K562 (cell line): ENCODE measurements around the gene B3GALNT2. TPM values are rescaled to one million over a fixed set of nuclear protein-coding genes. Genes with fewer than 3 reads are reported as not detected.

Experiments
- ATAC-seq: fragments of 200-7000 bp; cut with Tn5 transposase; 3 replicates; pipeline ENCODE4 v1.9.1; 2020; ENCODE audit warnings: moderate library complexity
- BruUV-seq: library from RNA; stranded (reverse); fragments of 400-500 nt; replicated peaks from 2 replicates; lab custom pipeline; 2021; lab: Mats Ljungman, UMichigan
- CTCF ChIA-PET: fragments of 300-600 bp; formaldehyde crosslinking; extraction: SDS; loops from one replicate; lab custom pipeline; 2021; ENCODE audit warnings: low intra/inter-chr PET ratio; lab: Yijun Ruan, JAX
- POLR2A ChIA-PET: fragments of 300-600, 350-650 bp; sonication (Branson Sonifier 250); formaldehyde crosslinking; extraction: SDS; loops from one replicate; lab custom pipeline; 2021; ENCODE audit warnings: antibody characterized with exemption, inconsistent platforms; lab: Yijun Ruan, JAX
- DNase-seq, 4 experiments: peaks; one replicate each; pipeline versions ENCODE4 v3.0.0 to v3.0.0-alpha.2; 2011 to 2018; ENCODE audit warnings: low spot score in 3 of 4, mixed read lengths in 3 of 4; ENCODE audit errors: extremely low read depth in 1 of 4
- FAIRE-seq: peaks from 2 replicates; lab custom pipeline; 2011; peaks lifted over from hg19 to GRCh38; lab: Jason Lieb, UNC
- H2AFZ ChIP-seq: 2 replicates; pipeline ENCODE4 v1.6.0; 2011; ENCODE audit warnings: low read depth, low read length, control low read depth, inconsistent platforms
- H3K27ac ChIP-seq: fragments of 200-600 bp; 3 replicates; pipeline ENCODE4 v1.8.0; 2011; ENCODE audit warnings: low read depth, mild to moderate bottlenecking, control low read depth, inconsistent platforms, low read length, moderate library complexity, mixed read lengths; ENCODE audit errors: extremely low read depth
- H3K27me3 ChIP-seq, 2 experiments: fragments of 300-600 bp in 1 of 2; 2 replicates in 1 of 2; 3 replicates in 1 of 2; pipeline versions ENCODE4 v1.6.0 to v1.8.0; 2011; ENCODE audit warnings: inconsistent platforms in 2 of 2, low read length in 2 of 2, mild to moderate bottlenecking in 1 of 2, mixed read lengths in 1 of 2, moderate library complexity in 1 of 2; ENCODE audit not compliant: control insufficient read depth in 2 of 2, insufficient read depth in 2 of 2
- H3K36me3 ChIP-seq: fragments of 300-600 bp; 3 replicates; pipeline ENCODE4 v1.8.0; 2011; ENCODE audit warnings: mild to moderate bottlenecking, low read length, inconsistent platforms; ENCODE audit not compliant: control insufficient read depth, insufficient read depth
- H3K4me1 ChIP-seq, 2 experiments: fragments of 200-600 bp in 1 of 2; replicated peaks in 1 of 2; 2 replicates in 1 of 2; 3 replicates in 1 of 2; pipeline versions ENCODE4 v1.5.1 to v1.8.0; 2011; ENCODE audit warnings: inconsistent platforms in 2 of 2, low read length in 2 of 2, mild to moderate bottlenecking in 1 of 2, mixed read lengths in 1 of 2, moderate library complexity in 1 of 2; ENCODE audit not compliant: control insufficient read depth in 2 of 2, insufficient read depth in 2 of 2
- H3K4me2 ChIP-seq: 2 replicates; pipeline ENCODE4 v1.6.1; 2011; ENCODE audit warnings: low read length, control low read depth, inconsistent platforms, mixed read lengths; ENCODE audit not compliant: insufficient read depth
- H3K4me3 ChIP-seq: fragments of 200-600 bp; sonication (generic), shearing (Covaris generic); 2 replicates; pipeline ENCODE4 v1.5.1; 2016; ENCODE audit warnings: control low read depth, inconsistent platforms
- H3K79me2 ChIP-seq: fragments of 200-600 bp; 3 replicates; pipeline ENCODE4 v1.8.0; 2011; ENCODE audit warnings: low read length, inconsistent platforms; ENCODE audit not compliant: control insufficient read depth, insufficient read depth
- H3K9ac ChIP-seq, 2 experiments: 2 replicates each; pipeline versions ENCODE4 v1.6.0 to v1.6.1; 2011; ENCODE audit warnings: low read depth in 2 of 2, low read length in 2 of 2, control low read depth in 1 of 2, inconsistent platforms in 1 of 2, mild to moderate bottlenecking in 1 of 2, mixed read lengths in 1 of 2; ENCODE audit not compliant: insufficient read depth in 1 of 2
- H3K9me1 ChIP-seq: one replicate; pipeline ENCODE4 v1.6.0; 2011; ENCODE audit warnings: inconsistent platforms, mild to moderate bottlenecking, low read length, moderate library complexity; ENCODE audit not compliant: control insufficient read depth, insufficient read depth
- H3K9me3 ChIP-seq: replicated peaks from 2 replicates; pipeline ENCODE4 v1.5.1; 2011; ENCODE audit warnings: low read depth, low read length, inconsistent platforms; ENCODE audit not compliant: control insufficient read depth, insufficient read depth
- H4K20me1 ChIP-seq: replicated peaks from 2 replicates; pipeline ENCODE4 v1.6.1; 2011; ENCODE audit warnings: low read length, inconsistent platforms, mixed read lengths; ENCODE audit not compliant: control insufficient read depth, insufficient read depth
- AFF1 ChIP-seq, 2 experiments: fragments of 450-650 bp; IDR thresholded peaks; 2 replicates each; pipeline ENCODE4 v1.6.1; 2018; ENCODE audit warnings: mild to moderate bottlenecking in 2 of 2, low read depth in 1 of 2; ENCODE audit not compliant: partially characterized antibody in 2 of 2
- CCNT2 ChIP-seq: IDR thresholded peaks from 2 replicates; pipeline ENCODE4 v1.6.1; 2011; ENCODE audit warnings: borderline replicate concordance, low read depth, mild to moderate bottlenecking, moderate library complexity, mixed read lengths, low read length; ENCODE audit not compliant: insufficient read length; ENCODE audit errors: extremely low read depth
- FOXK2 ChIP-seq, 2 experiments: fragments of 450-650 bp; IDR thresholded peaks in 1 of 2; conservative IDR thresholded peaks in 1 of 2; 2 replicates each; pipeline ENCODE4 v1.6.1; 2016; ENCODE audit warnings: low read depth in 2 of 2, mild to moderate bottlenecking in 1 of 2
- MAFK ChIP-seq: IDR thresholded peaks from 2 replicates; pipeline ENCODE4 v1.6.1; 2011; ENCODE audit warnings: low read length, improper control_type of control experiment
- PHB2 ChIP-seq: fragments of 450-650 bp; IDR thresholded peaks from 2 replicates; pipeline ENCODE4 v1.6.1; 2017; ENCODE audit warnings: low read depth
- SIRT6 ChIP-seq: IDR thresholded peaks from one replicate; pipeline ENCODE4 v1.6.1; 2012; ENCODE audit warnings: low read depth, mild to moderate bottlenecking, control low read depth, inconsistent platforms, low read length, moderate library complexity
- SMARCE1 ChIP-seq: fragments of 450-650 bp; IDR thresholded peaks from 2 replicates; pipeline ENCODE4 v1.7.1; 2016; ENCODE audit warnings: mild to moderate bottlenecking
- ZFX ChIP-seq: sonication (generic); formaldehyde crosslinking; IDR thresholded peaks from 2 replicates; pipeline ENCODE4 v1.8.0; 2022; ENCODE audit warnings: mild to moderate bottlenecking, missing genetic modification reagents, moderate library complexity
- ZNF174 ChIP-seq: fragments of 250-450 bp; sonication (Bioruptor Pico); IDR thresholded peaks from 2 replicates; pipeline ENCODE4 v1.4.0; 2020; ENCODE audit warnings: mild to moderate bottlenecking
- ZNF324 ChIP-seq: fragments of 250-450 bp; sonication (Bioruptor Pico); IDR thresholded peaks from 2 replicates; pipeline ENCODE4 v1.4.0; 2020; ENCODE audit warnings: mild to moderate bottlenecking
- ZSCAN29 ChIP-seq: fragments of 450-650 bp; IDR thresholded peaks from 2 replicates; pipeline ENCODE4 v1.6.1; 2017
- WGBS: fragments of 100-300 bp; shearing (Covaris generic); methylation state at CpG from one replicate; pipeline ENCODE4 v1.1.6; 2016; ENCODE audit warnings: low coverage, mixed read lengths; ENCODE audit not compliant: insufficient coverage; ENCODE audit errors: missing lambda C conversion rate; 5-methylcytosine and 5-hydroxymethylcytosine counted together
- in situ Hi-C: fragments of 300-500 bp; cut with MboI; formaldehyde crosslinking; loops from 4 replicates; pipeline ENCODE4 v1.15.0; 2018; ENCODE audit warnings: inconsistent platforms, mixed read lengths
- intact Hi-C: fragments of 100-400 bp; cut with micrococcal nuclease; formaldehyde crosslinking; loops from 2 replicates; pipeline ENCODE4 v1.14.2; 2022
- polyA plus RNA-seq, 8 experiments: library from polyadenylated mRNA; depleted of rRNA in 4 of 8; stranded (reverse) in 5 of 8; unstranded in 3 of 8; fragments of >200 nt; fragmentation: Nextera tagmentation in 2 of 8; fragmentation: Illumina TruSeq in 1 of 8; extraction: Ambion mirVana in 2 of 8; extraction: Trizol in 1 of 8; gene quantifications; 2 replicates each; pipeline versions ENCODE4 v1.2.1 to v1.2.3, GENCODE V29; 2011 to 2014; ENCODE audit warnings: inconsistent platforms in 1 of 8, missing spikeins in 1 of 8
- total RNA-seq, 7 experiments: library from RNA; depleted of rRNA in 6 of 7; stranded (reverse); fragments of >200 nt in 6 of 7; fragmentation: Illumina TruSeq in 2 of 7; extraction: Trizol in 2 of 7; gene quantifications; 2 replicates each; pipeline versions ENCODE4 v1.2.1 to v1.2.3, GENCODE V29; 2011 to 2021; ENCODE audit warnings: low replicate concordance in 1 of 7
- TF ChIP-seq, protein P1 (sequence below), 2 experiments: fragments of 250-450 bp in 1 of 2; fragments of 450-650 bp in 1 of 2; sonication (Bioruptor Pico) in 1 of 2; IDR thresholded peaks; 2 replicates each; pipeline versions ENCODE4 v1.6.1 to v1.8.0; 2016 to 2021; ENCODE audit warnings: mild to moderate bottlenecking in 2 of 2, moderate library complexity in 2 of 2, missing compliant biosample characterization in 1 of 2, missing genetic modification characterization in 1 of 2

Gene B3GALNT2
- total and polyA plus RNA-seq, 9 of the 15 experiments (the other 6 are each of a cell fraction or from before 2014, with no cell fraction given): 2.0 to 31.7 (median 22.9) TPM

- Histone ChIP-seq H3K4me3 (no peak overlapping the region), H3K4me1 (0 out of 5 replicates have a peak, but pooled peaks cover 0 to 3% of the 10 kb centered on the region in 2 experiments), H3K79me2 (peaks cover 7% of the 10 kb centered on the region; the same call in 1 of the 3 replicates), H3K36me3 (peaks cover 37% of the 10 kb centered on the region; the same call in 2 of the 3 replicates), H3K27me3 (no peaks in the 10 kb centered on the region), H3K4me2 (no peak overlapping the region), H2AFZ (no peak overlapping the region), H3K27ac (no peak overlapping the region), H3K9me1 (no peaks in the 10 kb centered on the region), H3K9me3 (no peaks in the 10 kb centered on the region), H3K9ac (no peak overlapping the region), H4K20me1 (no peaks in the 10 kb centered on the region)
- WGBS: 75% methylated on average over 5 of the region's 5 CpGs
- POLR2A ChIA-PET: no interaction called here
- CTCF ChIA-PET: no interaction called here
- DNase-seq (no peak), ATAC-seq (no peak), FAIRE-seq (no peak)
- intact Hi-C loops: no loop called here
- in situ Hi-C loops: no loop called here
- TF ChIP-seq ZNF174 (CRISPR knock-in tag) (no peak), PHB2 (no peak), ZSCAN29 (no peak)
- no TSS peak for BruUV-seq
Observed at GRCh38 chr1:235429143-235429542, 75.1 kb downstream of the B3GALNT2 start.

DNA sequence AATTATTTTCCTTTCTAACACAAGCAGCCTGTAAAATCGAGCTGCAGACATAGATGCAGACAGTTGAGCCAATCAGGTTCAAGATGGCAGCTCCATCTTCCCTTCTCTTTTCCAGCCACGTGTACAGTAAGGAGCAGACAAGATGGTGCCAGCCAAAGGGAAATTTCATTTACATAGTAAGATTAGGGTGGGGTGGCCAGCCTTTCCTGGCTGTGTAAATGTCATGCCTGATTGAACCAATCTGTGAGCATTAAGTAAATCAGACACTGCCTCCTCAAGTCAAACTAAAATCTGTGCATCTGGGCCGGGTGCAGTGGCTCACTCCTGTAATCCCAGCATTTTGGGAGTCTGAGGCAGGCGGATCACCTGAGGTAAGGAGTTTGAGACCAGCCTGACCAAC is 76.8 kb downstream of the B3GALNT2 start:
- intact Hi-C loops: no loop called here
- no peak for DNase-seq
- WGBS: 56% methylated on average over 4 of the region's 4 CpGs
- no peak for TF ChIP-seq ZFX (CRISPR knock-in tag)
- TF ChIP-seq, protein P1, sequence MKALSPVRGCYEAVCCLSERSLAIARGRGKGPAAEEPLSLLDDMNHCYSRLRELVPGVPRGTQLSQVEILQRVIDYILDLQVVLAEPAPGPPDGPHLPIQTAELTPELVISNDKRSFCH (CRISPR knock-in tag; IDR thresholded peaks at IDR 0.05): no peak
- TF ChIP-seq, protein P1 (tag; IDR thresholded peaks at IDR 0.05): no peak
- no peak for TF ChIP-seq SMARCE1
- no peak for TF ChIP-seq FOXK2 (conservative IDR thresholded peaks at IDR 0.05 in 1 of 2, IDR thresholded peaks at IDR 0.05 in 1 of 2; ENCODE audit: low read depth in 2 of 2)
- TF ChIP-seq CCNT2: no peak
- TF ChIP-seq AFF1 (IDR thresholded peaks at IDR 0.05; ENCODE audit: low read depth in 1 of 2, partially characterized antibody in 2 of 2): no peak
- TF ChIP-seq MAFK: no peak
- no peak for TF ChIP-seq SIRT6
- TF ChIP-seq ZNF324 (CRISPR knock-in tag): no peak

More for the DNA sequence above, 76.8 kb downstream of the B3GALNT2 start:
- FAIRE-seq (no peak), ATAC-seq (no peak)
- 0 out of 2 replicates have a peak, but pooled peaks cover 8% of the 10 kb centered on the region for H4K20me1 ChIP-seq
- POLR2A ChIA-PET: no interaction called here
- peaks cover 0 to 8% of the 10 kb centered on the region in 2 experiments; a peak in 2 of 5 replicates for H3K4me1 ChIP-seq
- H3K4me2 ChIP-seq: no peak overlapping the region
- BruUV-seq: no TSS peak
- no peak overlapping the region for H2AFZ ChIP-seq
- H3K9me3 ChIP-seq: no peaks in the 10 kb centered on the region
- peaks cover 34% of the 10 kb centered on the region; the same call in 2 of the 3 replicates for H3K36me3 ChIP-seq
- H3K4me3 ChIP-seq: no peak overlapping the region
- in situ Hi-C loops: no loop called here
- no peak overlapping the region for H3K27ac ChIP-seq
- H3K27me3 ChIP-seq: no peaks in the 10 kb centered on the region
- no peak overlapping the region for H3K9ac ChIP-seq
- CTCF ChIA-PET: no interaction called here
- no peaks in the 10 kb centered on the region for H3K9me1 ChIP-seq
- H3K79me2 ChIP-seq: peaks cover 11% of the 10 kb centered on the region; the same call in 2 of the 3 replicates
